Mesendoderm (in vitro differentiated cells): ENCODE measurements around the gene VENTX.
"Not testable (repeated sequence)": the region's sequence is repeated elsewhere in the genome, so short reads cannot be mapped to it uniquely, and the experiment has no call there.

ENCODE experiments used
- DNase-seq: peaks from one replicate; pipeline ENCODE4 v3.0.0; 2013
- H2AK5ac ChIP-seq: 2 replicates; pipeline ENCODE4 v1.6.1; 2013; ENCODE audit warnings: low read length, inconsistent platforms
- H2BK120ac ChIP-seq: 2 replicates; pipeline ENCODE4 v1.6.1; 2013; ENCODE audit warnings: low read depth, mild to moderate bottlenecking, low read length, moderate library complexity, mixed read lengths
- H2BK15ac ChIP-seq: replicated peaks from 2 replicates; pipeline ENCODE4 v1.6.1; 2013; ENCODE audit warnings: low read depth, mild to moderate bottlenecking, moderate library complexity
- H2BK5ac ChIP-seq: 2 replicates; pipeline ENCODE4 v1.6.1; 2013; ENCODE audit warnings: low read length, inconsistent platforms
- H3K18ac ChIP-seq: 2 replicates; pipeline ENCODE4 v1.6.1; 2013; ENCODE audit warnings: mild to moderate bottlenecking, low read length, mixed read lengths
- H3K23ac ChIP-seq: one replicate; pipeline ENCODE4 v1.6.1; 2013; ENCODE audit warnings: low read length
- H3K27ac ChIP-seq: 2 replicates; pipeline ENCODE4 v1.5.1; 2013; ENCODE audit warnings: low read depth, mild to moderate bottlenecking, inconsistent platforms, low read length, moderate library complexity
- H3K27me3 ChIP-seq: 2 replicates; pipeline ENCODE4 v1.6.1; 2013; ENCODE audit warnings: low read length, control low read depth, mild to moderate bottlenecking, inconsistent platforms; ENCODE audit not compliant: insufficient read depth, poor library complexity
- H3K36me3 ChIP-seq: 2 replicates; pipeline ENCODE4 v1.6.1; 2013; ENCODE audit warnings: low read length, inconsistent platforms; ENCODE audit not compliant: control insufficient read depth, insufficient read depth
- H3K4ac ChIP-seq: one replicate; pipeline ENCODE4 v1.6.1; 2013; ENCODE audit warnings: low read depth, mild to moderate bottlenecking, low read length, moderate library complexity
- H3K4me1 ChIP-seq: 2 replicates; pipeline ENCODE4 v1.6.1; 2013; ENCODE audit warnings: low read depth, low read length, inconsistent platforms; ENCODE audit not compliant: control insufficient read depth
- H3K4me2 ChIP-seq: 2 replicates; pipeline ENCODE4 v1.6.1; 2013; ENCODE audit warnings: low read length
- H3K4me3 ChIP-seq: 2 replicates; pipeline ENCODE4 v1.5.1; 2013; ENCODE audit warnings: mild to moderate bottlenecking, low read length
- H3K56ac ChIP-seq: one replicate; pipeline ENCODE4 v1.6.1; 2013; ENCODE audit warnings: low read length
- H3K79me1 ChIP-seq: 2 replicates; pipeline ENCODE4 v1.6.1; 2013; ENCODE audit warnings: low read length, inconsistent platforms
- H3K79me2 ChIP-seq: 2 replicates; pipeline ENCODE4 v1.6.1; 2013; ENCODE audit warnings: mild to moderate bottlenecking, low read length; ENCODE audit not compliant: control insufficient read depth, insufficient read depth
- H3K9ac ChIP-seq: 2 replicates; pipeline ENCODE4 v1.6.1; 2013; ENCODE audit warnings: low read length, inconsistent platforms
- H4K5ac ChIP-seq: one replicate; pipeline ENCODE4 v1.6.1; 2013; ENCODE audit warnings: low read length
- H4K8ac ChIP-seq: one replicate; pipeline ENCODE4 v1.6.1; 2013; ENCODE audit warnings: low read depth, mild to moderate bottlenecking, control low read depth, low read length, moderate library complexity
- WGBS: extraction: QIAGEN DNeasy Blood & Tissue Kit; methylation state at CpG from one replicate; pipeline ENCODE4 v1.1.7; 2013; ENCODE audit warnings: low lambda C conversion rate, missing lambda C conversion rate; ENCODE audit not compliant: insufficient coverage; ENCODE audit errors: extremely low coverage; 5-methylcytosine and 5-hydroxymethylcytosine counted together

Gene VENTX

DNA sequence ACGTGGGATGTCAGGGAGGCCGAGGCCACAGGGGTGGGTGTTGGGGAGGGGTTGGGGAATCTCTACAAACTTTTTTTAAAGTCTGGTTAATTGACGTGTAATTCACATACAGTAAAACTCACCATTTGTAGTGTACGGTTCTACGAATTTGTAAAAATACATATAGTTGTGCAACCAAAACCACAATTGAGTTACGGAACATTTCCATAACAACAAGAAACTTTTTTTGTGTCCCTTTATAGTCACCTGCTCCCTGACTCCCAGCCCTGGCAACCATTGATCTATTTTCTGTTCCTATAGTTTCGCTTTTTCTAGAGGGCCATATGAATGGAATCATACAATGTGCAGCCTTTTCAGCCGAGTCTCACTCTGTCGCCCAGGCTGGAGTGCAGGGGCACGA, 2.9 kb upstream of the VENTX start:
- not testable (repeated sequence) for H3K79me1 ChIP-seq, H4K5ac ChIP-seq, H3K4ac ChIP-seq, H2BK120ac ChIP-seq, H3K18ac ChIP-seq, H2BK5ac ChIP-seq, H2BK15ac ChIP-seq, H3K56ac ChIP-seq, H2AK5ac ChIP-seq, H3K27ac ChIP-seq, H3K4me3 ChIP-seq, H3K23ac ChIP-seq, H3K36me3 ChIP-seq, H3K9ac ChIP-seq, H4K8ac ChIP-seq, DNase-seq, H3K4me1 ChIP-seq, H3K79me2 ChIP-seq, H3K4me2 ChIP-seq
- WGBS = no CpG with 5 or more reads among the region's 10 CpGs
- peaks cover 32% of the 10 kb centered on the region for H3K27me3 ChIP-seq

GRCh38 chr10:133235265-133235855, 2.3 kb upstream of the VENTX start:
- H3K56ac ChIP-seq = peak overlapping the region; percentile 22
- no peak overlapping the region for H3K27ac ChIP-seq
- WGBS = no CpG with 5 or more reads among the region's 48 CpGs
- H3K27me3 ChIP-seq = peaks cover 31% of the 10 kb centered on the region
- no peaks in the 10 kb centered on the region for H3K79me1 ChIP-seq
- H3K4me3 ChIP-seq = no peak overlapping the region
- H3K4ac ChIP-seq = no peak overlapping the region
- peaks cover 3% of the 10 kb centered on the region for H3K4me1 ChIP-seq
- no peak overlapping the region for H3K4me2 ChIP-seq
- H2BK15ac ChIP-seq = no peak overlapping the region
- H3K9ac ChIP-seq = no peak overlapping the region
- H2AK5ac ChIP-seq = no peak overlapping the region
- no peak overlapping the region for H2BK5ac ChIP-seq
- H3K23ac ChIP-seq = no peak overlapping the region
- no peaks in the 10 kb centered on the region for H3K36me3 ChIP-seq
- DNase-seq = no peak
- peak overlapping the region; percentile 47 for H3K18ac ChIP-seq
- H4K5ac ChIP-seq = no peak overlapping the region
- H3K79me2 ChIP-seq = no peaks in the 10 kb centered on the region
- H2BK120ac ChIP-seq = no peak overlapping the region
- H4K8ac ChIP-seq = no peak overlapping the region

DNA sequence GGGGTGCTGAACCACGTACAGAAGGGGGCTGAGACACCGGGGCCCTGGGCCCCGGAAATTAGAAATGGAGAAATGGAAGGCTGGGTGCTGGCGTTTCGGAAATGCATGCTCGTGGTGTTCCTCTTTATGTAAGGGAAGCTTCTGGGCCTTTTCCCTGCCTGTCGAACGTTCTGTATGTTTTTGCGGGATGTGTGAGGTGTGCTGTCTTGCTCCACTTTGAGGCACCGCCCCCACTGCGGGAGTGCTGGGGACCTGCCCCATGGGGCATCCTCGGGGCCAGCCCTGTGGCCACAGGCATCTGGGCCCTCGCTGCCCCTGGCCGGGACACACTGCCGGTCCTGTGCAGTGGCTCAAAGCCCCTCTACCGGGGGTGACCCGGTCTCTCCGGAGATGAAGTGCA, 1.7 kb upstream of the VENTX start:
- Histone ChIP-seq H3K56ac (peak overlapping the region; percentile 90), H3K79me2 (no peaks in the 10 kb centered on the region), H3K9ac (peak overlapping the region; percentile 13), H3K36me3 (no peaks in the 10 kb centered on the region), H3K4me1 (peaks cover 3% of the 10 kb centered on the region), H3K4ac (no peak overlapping the region), H2BK120ac (no peak overlapping the region), H3K4me3 (no peak overlapping the region), H2AK5ac (no peak overlapping the region), H3K79me1 (no peaks in the 10 kb centered on the region), H3K27me3 (peaks cover 26% of the 10 kb centered on the region), H3K4me2 (no peak overlapping the region), H3K23ac (no peak overlapping the region), H2BK15ac (no peak overlapping the region), H3K18ac (peak overlapping the region; percentile 47), H2BK5ac (no peak overlapping the region), H3K27ac (no peak overlapping the region), H4K5ac (no peak overlapping the region), H4K8ac (no peak overlapping the region)
- DNase-seq = no peak
- WGBS = no CpG with 5 or more reads among the region's 18 CpGs

DNA sequence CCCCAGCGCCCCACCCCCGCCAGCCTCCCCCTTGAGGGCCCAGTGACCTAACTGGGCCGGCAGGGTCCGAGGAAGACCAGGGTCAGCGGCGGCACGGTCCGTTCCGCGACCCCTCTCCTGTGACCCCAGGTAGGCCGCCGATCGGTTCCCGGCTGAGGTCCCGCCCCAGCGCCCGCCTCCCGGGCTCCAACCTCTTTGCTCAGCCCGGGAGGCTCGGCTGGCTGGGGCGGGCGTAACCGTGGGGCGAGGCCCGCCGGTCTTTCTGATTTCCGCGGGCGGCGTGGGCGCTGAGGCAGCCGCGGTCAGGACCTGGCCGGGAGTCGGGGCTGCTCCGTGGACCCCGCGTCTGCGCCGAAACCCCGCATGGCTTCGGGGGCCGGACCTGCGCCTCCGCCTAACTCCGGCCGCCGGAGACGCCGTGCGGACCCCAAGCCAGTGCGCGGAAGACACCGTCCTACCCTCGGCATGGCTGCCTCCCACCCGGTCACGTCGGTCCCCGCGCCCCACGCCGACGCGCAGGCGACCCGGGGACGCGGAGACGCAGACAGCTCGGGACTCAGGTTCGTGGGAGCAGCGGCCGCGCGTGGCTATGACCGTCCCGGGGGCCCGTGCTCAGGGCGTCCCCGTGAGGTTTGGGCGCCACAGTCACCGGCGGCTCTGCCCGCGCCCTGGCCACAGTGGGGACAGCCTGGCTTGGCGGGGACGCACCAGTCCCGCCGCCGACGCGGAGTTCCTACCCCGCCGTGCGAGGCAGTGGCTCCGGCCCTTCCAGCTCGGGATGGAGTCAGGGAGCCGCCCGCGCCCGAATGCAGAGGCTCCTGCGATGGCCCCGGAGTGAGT, 1.0 kb upstream of the VENTX start:
- Histone ChIP-seq H2BK120ac (peak overlapping the region; percentile 1), H4K5ac (no peak overlapping the region), H3K9ac (peak overlapping the region; percentile 77), H2AK5ac (no peak overlapping the region), H3K4me3 (peak overlapping the region; percentile 24), H3K23ac (peak overlapping the region; percentile 99), H4K8ac (no peak overlapping the region), H3K56ac (peak overlapping the region; percentile 90), H3K36me3 (no peaks in the 10 kb centered on the region), H2BK5ac (no peak overlapping the region), H3K27ac (no peak overlapping the region), H3K79me2 (no peaks in the 10 kb centered on the region), H3K18ac (peak overlapping the region; percentile 42), H3K4ac (peak overlapping the region; percentile 22), H2BK15ac (no peak overlapping the region), H3K27me3 (peaks cover 19% of the 10 kb centered on the region), H3K4me1 (peaks cover 3% of the 10 kb centered on the region), H3K4me2 (peak overlapping the region; percentile 57), H3K79me1 (no peaks in the 10 kb centered on the region)
- DNase-seq = no peak
- no CpG with 5 or more reads among the region's 103 CpGs for WGBS

DNA sequence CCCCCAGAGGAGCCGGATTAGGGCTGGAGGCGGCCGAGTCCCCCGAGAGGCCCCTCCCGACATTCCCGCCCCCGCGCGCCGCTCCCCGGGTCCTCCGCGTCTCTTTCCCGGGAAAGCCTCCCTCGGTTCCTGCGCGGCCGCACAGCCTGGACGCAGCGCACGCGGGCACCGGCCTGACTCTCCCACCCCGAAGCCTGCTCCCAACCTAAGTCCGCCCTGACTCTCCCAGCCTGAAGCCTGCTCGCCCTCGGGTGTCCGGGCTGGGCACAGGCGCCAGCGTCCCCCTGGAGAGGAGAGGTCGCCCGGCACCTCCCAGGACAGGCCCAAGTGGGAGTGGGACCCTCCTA, 441 bp upstream of the VENTX start:
- no peak for DNase-seq

More for the DNA sequence above, 441 bp upstream of the VENTX start:
- H4K5ac ChIP-seq = no peak overlapping the region
- peaks cover 14% of the 10 kb centered on the region for H3K27me3 ChIP-seq
- peak overlapping the region; percentile 77 for H3K9ac ChIP-seq
- H3K4ac ChIP-seq = peak overlapping the region; percentile 22
- no peaks in the 10 kb centered on the region for H3K36me3 ChIP-seq
- WGBS = no CpG with 5 or more reads among the region's 32 CpGs
- no peak overlapping the region for H3K4me3 ChIP-seq
- H2BK15ac ChIP-seq = no peak overlapping the region
- no peak overlapping the region for H2AK5ac ChIP-seq
- peak overlapping the region; percentile 57 for H3K4me2 ChIP-seq
- no peak overlapping the region for H3K27ac ChIP-seq
- H3K56ac ChIP-seq = peak overlapping the region; percentile 90
- H2BK120ac ChIP-seq = peak overlapping the region; percentile 1
- peaks cover 3% of the 10 kb centered on the region for H3K4me1 ChIP-seq
- peak overlapping the region; percentile 1 for H3K18ac ChIP-seq
- H3K79me1 ChIP-seq = no peaks in the 10 kb centered on the region
- peak overlapping the region; percentile 6 for H3K23ac ChIP-seq
- no peaks in the 10 kb centered on the region for H3K79me2 ChIP-seq
- H2BK5ac ChIP-seq = no peak overlapping the region
- H4K8ac ChIP-seq = no peak overlapping the region
